ENCODE results near the gene ZCCHC12.

Gene ZCCHC12

DNA sequence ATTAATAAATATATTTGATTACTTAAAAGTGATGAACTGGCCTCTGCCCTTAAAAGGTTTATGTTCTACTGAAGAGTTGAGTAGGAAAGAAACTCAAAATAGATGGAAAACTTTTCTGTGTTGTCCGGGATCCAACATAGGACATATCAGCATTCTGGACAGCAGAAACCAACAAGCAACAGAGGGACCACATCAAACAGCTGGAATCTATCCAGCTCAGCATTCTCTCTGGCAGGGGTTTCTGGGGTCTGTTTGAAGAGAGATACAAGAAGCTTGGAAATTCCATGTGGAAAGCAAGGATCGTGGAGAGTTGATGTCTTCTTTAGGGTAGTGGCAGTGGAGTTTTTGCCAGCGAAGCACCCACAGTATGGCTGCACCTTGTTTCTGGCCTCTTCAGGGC is 43.6 kb downstream of the ZCCHC12 start:
- TF ChIP-seq, protein P1, sequence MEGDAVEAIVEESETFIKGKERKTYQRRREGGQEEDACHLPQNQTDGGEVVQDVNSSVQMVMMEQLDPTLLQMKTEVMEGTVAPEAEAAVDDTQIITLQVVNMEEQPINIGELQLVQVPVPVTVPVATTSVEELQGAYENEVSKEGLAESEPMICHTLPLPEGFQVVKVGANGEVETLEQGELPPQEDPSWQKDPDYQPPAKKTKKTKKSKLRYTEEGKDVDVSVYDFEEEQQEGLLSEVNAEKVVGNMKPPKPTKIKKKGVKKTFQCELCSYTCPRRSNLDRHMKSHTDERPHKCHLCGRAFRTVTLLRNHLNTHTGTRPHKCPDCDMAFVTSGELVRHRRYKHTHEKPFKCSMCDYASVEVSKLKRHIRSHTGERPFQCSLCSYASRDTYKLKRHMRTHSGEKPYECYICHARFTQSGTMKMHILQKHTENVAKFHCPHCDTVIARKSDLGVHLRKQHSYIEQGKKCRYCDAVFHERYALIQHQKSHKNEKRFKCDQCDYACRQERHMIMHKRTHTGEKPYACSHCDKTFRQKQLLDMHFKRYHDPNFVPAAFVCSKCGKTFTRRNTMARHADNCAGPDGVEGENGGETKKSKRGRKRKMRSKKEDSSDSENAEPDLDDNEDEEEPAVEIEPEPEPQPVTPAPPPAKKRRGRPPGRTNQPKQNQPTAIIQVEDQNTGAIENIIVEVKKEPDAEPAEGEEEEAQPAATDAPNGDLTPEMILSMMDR (conservative IDR thresholded peaks at IDR 0.05; ENCODE audit: low read depth, low read length) = no peak
- DNase-seq (ENCODE audit: low read depth) = no peak
- H3K4me3 ChIP-seq (ENCODE audit: low read length) = no peak overlapping the region

DNA sequence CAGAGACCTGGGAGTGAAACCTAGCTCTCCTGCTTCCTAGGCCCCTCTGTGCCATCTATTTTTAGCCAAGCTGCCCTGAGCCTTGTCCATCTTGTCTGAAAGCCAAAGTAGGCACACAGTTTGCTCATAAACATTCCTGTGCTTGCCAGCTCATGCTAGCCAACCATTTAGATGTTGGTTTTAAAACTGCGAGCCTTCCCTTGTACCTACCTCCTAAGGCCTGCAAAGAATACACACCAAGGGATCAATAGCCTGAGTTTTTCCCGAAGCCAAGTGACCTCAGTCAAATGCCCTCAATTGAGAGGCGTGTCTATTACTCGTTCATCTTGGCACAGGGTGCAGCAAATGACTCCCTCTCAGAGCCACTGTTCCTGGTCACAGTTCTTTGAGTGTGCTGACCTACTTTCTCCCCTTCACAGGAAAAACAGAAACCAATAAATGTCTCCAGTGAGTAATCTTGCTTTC is 48.5 kb downstream of the ZCCHC12 start:
- no peak overlapping the region for H3K4me3 ChIP-seq (ENCODE audit: low read length)
- DNase-seq (ENCODE audit: low read depth) = no peak
- TF ChIP-seq, protein P1 (conservative IDR thresholded peaks at IDR 0.05; ENCODE audit: low read depth, low read length) = no peak
